ENCODE results near the gene PRR5. TPM values are rescaled to one million over a fixed set of nuclear protein-coding genes. Genes with fewer than 3 reads are reported as not detected.

Gene PRR5
- total and polyA plus RNA-seq, 2 donors (not counting 1 experiment from before 2014, with no cell fraction given), result 2.4 to 8.6 TPM

DNA sequence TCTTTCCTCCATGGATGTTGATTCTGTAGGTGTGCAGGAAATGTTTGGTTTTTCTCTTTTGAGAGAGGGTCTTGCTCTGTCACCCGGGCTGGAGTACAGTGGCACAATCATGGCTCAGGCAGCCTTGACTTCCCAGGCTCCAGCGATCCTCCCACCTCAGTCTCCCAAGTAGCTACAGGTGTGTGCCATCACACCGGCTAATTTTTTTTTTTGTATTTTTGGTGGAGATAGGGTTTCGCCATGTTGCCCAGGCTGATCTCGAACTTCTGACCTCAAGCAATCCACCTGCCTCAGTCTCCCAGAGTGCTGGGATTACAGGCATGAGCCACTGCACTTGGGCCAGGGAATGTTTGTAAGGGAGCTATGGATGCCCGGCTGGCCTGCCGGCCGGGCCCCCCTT lies 4.5 kb downstream of the PRR5 start:
- H3K4me2 ChIP-seq (ENCODE audit: extremely low read depth, insufficient read depth, low read length), result no peak overlapping the region
- TF ChIP-seq CTCF (conservative IDR thresholded peaks at IDR 0.05 in 1 of 2, IDR thresholded peaks at IDR 0.05 in 1 of 2; ENCODE audit: low read depth in 1 of 2, low read length in 2 of 2) (no peak), EZH2 (IDR thresholded peaks at IDR 0.05; ENCODE audit: low read length, missing control alignments) (no peak)
- no peaks in the 10 kb centered on the region for H3K4me1 ChIP-seq (ENCODE audit: control insufficient read depth, extremely low read depth, insufficient read depth, low read length)
- H3K4me3 ChIP-seq (replicated peaks in 1 of 4; ENCODE audit: control extremely low read depth in 1 of 4, insufficient read depth in 1 of 4, low read depth in 3 of 4, low read length in 4 of 4), result no peak overlapping the region
- H3K36me3 ChIP-seq (ENCODE audit: control insufficient read depth, insufficient read depth, low read length), result no peaks in the 10 kb centered on the region
- peaks cover 15% of the 10 kb centered on the region for H3K27me3 ChIP-seq (ENCODE audit: control insufficient read depth, insufficient read depth, low read length)
- no peaks in the 10 kb centered on the region for H3K79me2 ChIP-seq (ENCODE audit: control insufficient read depth, insufficient read depth, low read length)
- H3K27ac ChIP-seq (ENCODE audit: insufficient read depth, low read length), result no peak overlapping the region
- H3K9me3 ChIP-seq (ENCODE audit: control insufficient read depth, insufficient read depth, low read depth, low read length), result no peaks in the 10 kb centered on the region
- no peak overlapping the region for H3K9ac ChIP-seq (ENCODE audit: insufficient read depth, low read length)
- H4K20me1 ChIP-seq (ENCODE audit: control insufficient read depth, extremely low read depth, insufficient read depth, low read length), result no peaks in the 10 kb centered on the region
- DNase-seq (ENCODE audit: low read depth in 2 of 2), result no peak
- H2AFZ ChIP-seq (ENCODE audit: low read length), result no peak overlapping the region

DNA sequence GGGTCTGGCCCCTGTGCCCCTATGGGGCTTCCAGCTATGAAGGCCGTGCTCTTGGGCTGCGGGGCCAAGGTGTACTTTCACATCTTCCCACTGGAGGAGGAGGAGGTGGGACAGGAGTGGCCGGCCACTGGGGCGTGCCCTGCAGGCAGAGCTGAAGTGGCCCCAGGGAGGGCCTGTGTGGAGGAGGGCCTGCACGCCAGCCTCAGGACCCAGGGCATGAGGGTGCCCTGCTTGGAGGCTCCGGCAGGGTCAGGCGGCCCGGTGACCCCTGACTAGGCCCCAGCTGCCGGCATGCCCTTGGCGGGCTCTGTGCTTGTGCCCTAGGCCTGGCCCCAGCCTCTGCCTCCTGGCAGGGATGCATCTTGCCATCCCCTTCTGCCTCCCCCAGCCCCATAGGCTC lies 5.2 kb downstream of the PRR5 start:
- Histone ChIP-seq H3K27me3 (ENCODE audit: control insufficient read depth, insufficient read depth, low read length) (peaks cover 15% of the 10 kb centered on the region), H3K4me2 (ENCODE audit: extremely low read depth, insufficient read depth, low read length) (no peak overlapping the region), H3K36me3 (ENCODE audit: control insufficient read depth, insufficient read depth, low read length) (no peaks in the 10 kb centered on the region), H3K9ac (ENCODE audit: insufficient read depth, low read length) (no peak overlapping the region), H3K4me3 (replicated peaks in 1 of 4; ENCODE audit: control extremely low read depth in 1 of 4, insufficient read depth in 1 of 4, low read depth in 3 of 4, low read length in 4 of 4) (no peak overlapping the region), H3K27ac (ENCODE audit: insufficient read depth, low read length) (no peak overlapping the region), H3K4me1 (ENCODE audit: control insufficient read depth, extremely low read depth, insufficient read depth, low read length) (no peaks in the 10 kb centered on the region), H4K20me1 (ENCODE audit: control insufficient read depth, extremely low read depth, insufficient read depth, low read length) (no peaks in the 10 kb centered on the region), H3K79me2 (ENCODE audit: control insufficient read depth, insufficient read depth, low read length) (no peaks in the 10 kb centered on the region), H2AFZ (ENCODE audit: low read length) (no peak overlapping the region), H3K9me3 (ENCODE audit: control insufficient read depth, insufficient read depth, low read depth, low read length) (no peaks in the 10 kb centered on the region)
- no peak for TF ChIP-seq EZH2 (IDR thresholded peaks at IDR 0.05; ENCODE audit: low read length, missing control alignments)
- no peak for TF ChIP-seq CTCF (conservative IDR thresholded peaks at IDR 0.05 in 1 of 2, IDR thresholded peaks at IDR 0.05 in 1 of 2; ENCODE audit: low read depth in 1 of 2, low read length in 2 of 2)
- DNase-seq (ENCODE audit: low read depth in 2 of 2), result no peak

GRCh38 chr22:44707752-44708151 lies 5.7 kb downstream of the PRR5 start:
- Histone ChIP-seq H3K79me2 (ENCODE audit: control insufficient read depth, insufficient read depth, low read length) (no peaks in the 10 kb centered on the region), H3K9ac (ENCODE audit: insufficient read depth, low read length) (no peak overlapping the region), H3K9me3 (ENCODE audit: control insufficient read depth, insufficient read depth, low read depth, low read length) (no peaks in the 10 kb centered on the region), H2AFZ (ENCODE audit: low read length) (no peak overlapping the region), H3K27ac (ENCODE audit: insufficient read depth, low read length) (no peak overlapping the region), H3K36me3 (ENCODE audit: control insufficient read depth, insufficient read depth, low read length) (no peaks in the 10 kb centered on the region), H3K27me3 (ENCODE audit: control insufficient read depth, insufficient read depth, low read length) (peaks cover 12% of the 10 kb centered on the region), H3K4me2 (ENCODE audit: extremely low read depth, insufficient read depth, low read length) (no peak overlapping the region), H3K4me3 (replicated peaks in 1 of 4; ENCODE audit: control extremely low read depth in 1 of 4, insufficient read depth in 1 of 4, low read depth in 3 of 4, low read length in 4 of 4) (no peak overlapping the region), H4K20me1 (ENCODE audit: control insufficient read depth, extremely low read depth, insufficient read depth, low read length) (no peaks in the 10 kb centered on the region), H3K4me1 (ENCODE audit: control insufficient read depth, extremely low read depth, insufficient read depth, low read length) (no peaks in the 10 kb centered on the region)
- DNase-seq (ENCODE audit: low read depth in 2 of 2), result peak in 1 of 2 donors; percentile 51
- TF ChIP-seq EZH2 (IDR thresholded peaks at IDR 0.05; ENCODE audit: low read length, missing control alignments) (no peak), CTCF (conservative IDR thresholded peaks at IDR 0.05 in 1 of 2, IDR thresholded peaks at IDR 0.05 in 1 of 2; ENCODE audit: low read depth in 1 of 2, low read length in 2 of 2) (no peak)
